Caco-2 (cell line): Measurements from ENCODE around the gene TTBK2. TPM values are rescaled to one million over a fixed set of nuclear protein-coding genes. Genes with fewer than 3 reads are reported as not detected.

Source experiments
- BruUV-seq: library from RNA; stranded (reverse); fragments of 400-500 nt; replicated peaks from 2 replicates; lab custom pipeline; 2021; lab: Mats Ljungman, UMichigan
- CTCF ChIA-PET: fragments of 300-600 bp; sonication (Branson Sonifier 250); formaldehyde crosslinking; loops from one replicate; lab custom pipeline; 2022; ENCODE audit warnings: antibody characterized with exemption; lab: Charles Lee
- POLR2A ChIA-PET: fragments of 300-600 bp; sonication (Branson Sonifier 250); formaldehyde crosslinking; loops from one replicate; lab custom pipeline; 2022; ENCODE audit warnings: antibody characterized with exemption; lab: Charles Lee
- DNase-seq, 2 experiments: peaks; one replicate each; pipeline versions ENCODE4 v3.0.0 to v3.0.0-alpha.2; 2020 to 2022
- H3K27me3 ChIP-seq: replicated peaks from 2 replicates; pipeline ENCODE4 v1.6.0; 2011; ENCODE audit warnings: low read length; ENCODE audit not compliant: control insufficient read depth, insufficient read depth
- H3K36me3 ChIP-seq: 2 replicates; pipeline ENCODE4 v1.5.1; 2011; ENCODE audit warnings: low read length; ENCODE audit not compliant: control insufficient read depth, insufficient read depth
- H3K4me1 ChIP-seq: fragments of 250-450 bp; sonication (Bioruptor Pico); 2 replicates; pipeline ENCODE4 v1.5.1; 2020; ENCODE audit warnings: mild to moderate bottlenecking
- H3K4me3 ChIP-seq: 2 replicates; pipeline ENCODE4 v1.5.1; 2011; ENCODE audit warnings: low read depth, mild to moderate bottlenecking, control low read depth, low read length
- H3K9me3 ChIP-seq: fragments of 250-450 bp; sonication (Bioruptor Pico); 2 replicates; pipeline ENCODE4 v1.5.1; 2020; ENCODE audit warnings: mild to moderate bottlenecking, moderate library complexity
- H3K27ac Mint-ChIP-seq: one replicate; pipeline ENCODE4 v1.8.0; 2022; ENCODE audit warnings: mixed read lengths; ENCODE audit not compliant: unreplicated experiment
- H3K27me3 Mint-ChIP-seq: one replicate; pipeline ENCODE4 v1.8.0; 2022; ENCODE audit warnings: mixed read lengths; ENCODE audit not compliant: insufficient read depth, unreplicated experiment
- H3K36me3 Mint-ChIP-seq: one replicate; pipeline ENCODE4 v1.8.0; 2022; ENCODE audit warnings: mild to moderate bottlenecking, mixed read lengths; ENCODE audit not compliant: insufficient read depth, unreplicated experiment
- H3K4me1 Mint-ChIP-seq: one replicate; pipeline ENCODE4 v1.8.0; 2022; ENCODE audit warnings: low read depth, mixed read lengths; ENCODE audit not compliant: unreplicated experiment
- H3K4me3 Mint-ChIP-seq: one replicate; pipeline ENCODE4 v1.8.0; 2022; ENCODE audit warnings: mild to moderate bottlenecking, moderate library complexity, mixed read lengths; ENCODE audit not compliant: unreplicated experiment
- H3K9me3 Mint-ChIP-seq: one replicate; pipeline ENCODE4 v1.8.0; 2022; ENCODE audit warnings: mixed read lengths; ENCODE audit not compliant: unreplicated experiment
- CTCF ChIP-seq, 2 experiments: fragments of 200-600 bp in 1 of 2; IDR thresholded peaks; 1 replicate in 1 of 2; 2 replicates in 1 of 2; pipeline versions ENCODE4 v1.5.1 to v1.8.0; 2011 to 2022; ENCODE audit warnings: antibody characterized with exemption in 1 of 2, control low read depth in 1 of 2, inconsistent platforms in 1 of 2, low read depth in 1 of 2, low read length in 1 of 2, mild to moderate bottlenecking in 1 of 2, moderate library complexity in 1 of 2; ENCODE audit not compliant: insufficient read depth in 1 of 2, severe bottlenecking in 1 of 2, unreplicated experiment in 1 of 2
- intact Hi-C: fragments of 100-400 bp; cut with micrococcal nuclease; formaldehyde crosslinking; loops from one replicate; pipeline ENCODE4 v1.10.0; 2022; ENCODE audit not compliant: unreplicated experiment
- total RNA-seq: library from RNA; stranded (reverse); gene quantifications from 2 replicates; pipeline ENCODE4 v1.2.3, GENCODE V29; 2022

The TTBK2 gene
- total RNA-seq, 1 experiment from 2014 or later = 10.1 TPM

GRCh38 chr15:42915654-42916315 lies 4.8 kb downstream of the TTBK2 start:
- peaks cover 9% of the 10 kb centered on the region for H3K4me1 Mint-ChIP-seq
- H3K27me3 ChIP-seq = no peaks in the 10 kb centered on the region
- intact Hi-C loops = no loop called here
- H3K4me3 Mint-ChIP-seq = no peak overlapping the region
- no peak for DNase-seq
- H3K27me3 Mint-ChIP-seq = no peaks in the 10 kb centered on the region
- H3K9me3 Mint-ChIP-seq = no peaks in the 10 kb centered on the region
- TF ChIP-seq CTCF (IDR thresholded peaks at IDR 0.05; ENCODE audit: insufficient read depth in 1 of 2, low read depth in 1 of 2, low read length in 1 of 2, severe bottlenecking in 1 of 2, unreplicated experiment in 1 of 2) = no peak
- H3K4me1 ChIP-seq = no peaks in the 10 kb centered on the region; the same call in 1 of the 2 replicates
- H3K36me3 ChIP-seq = no peaks in the 10 kb centered on the region
- H3K9me3 ChIP-seq = no peaks in the 10 kb centered on the region
- ChIA-PET CTCF (no interaction called here), POLR2A (no interaction called here)
- peaks cover 4% of the 10 kb centered on the region for H3K36me3 Mint-ChIP-seq
- BruUV-seq = no TSS peak
- no peak overlapping the region for H3K4me3 ChIP-seq
- no peak overlapping the region for H3K27ac Mint-ChIP-seq

GRCh38 chr15:42914728-42915497 lies 5.7 kb downstream of the TTBK2 start:
- Mint-ChIP-seq H3K36me3 (no peaks in the 10 kb centered on the region), H3K4me3 (no peak overlapping the region), H3K4me1 (peaks cover 9% of the 10 kb centered on the region), H3K9me3 (no peaks in the 10 kb centered on the region), H3K27ac (no peak overlapping the region), H3K27me3 (no peaks in the 10 kb centered on the region)
- POLR2A ChIA-PET = no interaction called here
- TF ChIP-seq CTCF (IDR thresholded peaks at IDR 0.05; ENCODE audit: insufficient read depth in 1 of 2, low read depth in 1 of 2, low read length in 1 of 2, severe bottlenecking in 1 of 2, unreplicated experiment in 1 of 2) = no peak
- no peak for DNase-seq
- Histone ChIP-seq H3K9me3 (no peaks in the 10 kb centered on the region), H3K36me3 (no peaks in the 10 kb centered on the region), H3K4me1 (no peaks in the 10 kb centered on the region; the same call in 1 of the 2 replicates), H3K4me3 (no peak overlapping the region), H3K27me3 (no peaks in the 10 kb centered on the region)
- CTCF ChIA-PET = no interaction called here
- intact Hi-C loops = no loop called here
- no TSS peak for BruUV-seq

GRCh38 chr15:42911058-42911592 lies 9.5 kb downstream of the TTBK2 start:
- Mint-ChIP-seq H3K4me1 (peaks cover 8% of the 10 kb centered on the region), H3K4me3 (no peak overlapping the region), H3K9me3 (no peaks in the 10 kb centered on the region), H3K27ac (no peak overlapping the region), H3K36me3 (no peaks in the 10 kb centered on the region), H3K27me3 (no peaks in the 10 kb centered on the region)
- H3K27me3 ChIP-seq = no peaks in the 10 kb centered on the region
- H3K4me1 ChIP-seq = peaks cover 4% of the 10 kb centered on the region; the same call in 1 of the 2 replicates
- H3K4me3 ChIP-seq = no peak overlapping the region
- no peak for DNase-seq
- H3K9me3 ChIP-seq = no peaks in the 10 kb centered on the region
- intact Hi-C loops = no loop called here
- CTCF ChIA-PET = no interaction called here
- POLR2A ChIA-PET = no interaction called here
- TF ChIP-seq CTCF (IDR thresholded peaks at IDR 0.05; ENCODE audit: insufficient read depth in 1 of 2, low read depth in 1 of 2, low read length in 1 of 2, severe bottlenecking in 1 of 2, unreplicated experiment in 1 of 2) = no peak
- BruUV-seq = no TSS peak
- no peaks in the 10 kb centered on the region for H3K36me3 ChIP-seq
